Mesenchymal stem cell (in vitro differentiated cells and primary cell): ENCODE measurements around the gene ST6GALNAC3.

Experiments used
- DNase-seq: peaks from one replicate; pipeline ENCODE4 v3.0.0-alpha.2; 2013
- H2AFZ ChIP-seq: one replicate; pipeline ENCODE4 v1.6.1; 2013; ENCODE audit warnings: low read depth, mild to moderate bottlenecking, control low read depth, inconsistent platforms, low read length, moderate library complexity
- H2AK5ac ChIP-seq: 2 replicates; pipeline ENCODE4 v1.6.1; 2013; ENCODE audit warnings: low read length, moderate library complexity, mild to moderate bottlenecking, inconsistent platforms; ENCODE audit not compliant: severe bottlenecking
- H2BK120ac ChIP-seq: one replicate; pipeline ENCODE4 v1.6.1; 2013; ENCODE audit warnings: low read depth, mild to moderate bottlenecking, inconsistent platforms, low read length, moderate library complexity
- H2BK12ac ChIP-seq, 2 experiments: one replicate each; pipeline ENCODE4 v1.6.1; 2013; ENCODE audit warnings: inconsistent platforms in 2 of 2, low read length in 2 of 2, mild to moderate bottlenecking in 2 of 2, moderate library complexity in 2 of 2, control low read depth in 1 of 2
- H2BK15ac ChIP-seq: one replicate; pipeline ENCODE4 v1.6.1; 2013; ENCODE audit warnings: mild to moderate bottlenecking, low read depth, inconsistent platforms; ENCODE audit not compliant: poor library complexity, severe bottlenecking
- H2BK5ac ChIP-seq: 2 replicates; pipeline ENCODE4 v1.6.1; 2013; ENCODE audit warnings: low read depth, mild to moderate bottlenecking, low read length, control low read depth, inconsistent platforms; ENCODE audit not compliant: poor library complexity, severe bottlenecking
- H3K14ac ChIP-seq, 2 experiments: one replicate each; pipeline ENCODE4 v1.6.1; 2013; ENCODE audit warnings: inconsistent platforms in 2 of 2, low read length in 2 of 2, control low read depth in 1 of 2, mild to moderate bottlenecking in 1 of 2, moderate library complexity in 1 of 2
- H3K18ac ChIP-seq, 2 experiments: one replicate each; pipeline ENCODE4 v1.6.1; 2013; ENCODE audit warnings: inconsistent platforms in 2 of 2, low read length in 2 of 2, control low read depth in 1 of 2, low read depth in 1 of 2, mild to moderate bottlenecking in 1 of 2
- H3K23ac ChIP-seq, 2 experiments: one replicate each; pipeline ENCODE4 v1.6.1; 2013; ENCODE audit warnings: inconsistent platforms in 2 of 2, low read length in 2 of 2, mild to moderate bottlenecking in 2 of 2, moderate library complexity in 2 of 2, control low read depth in 1 of 2
- H3K27ac ChIP-seq: 2 replicates; pipeline ENCODE4 v1.5.1; 2013; ENCODE audit warnings: mild to moderate bottlenecking, moderate library complexity, low read length, control low read depth, inconsistent platforms; ENCODE audit not compliant: poor library complexity, severe bottlenecking
- H3K27me3 ChIP-seq, 2 experiments: 2 replicates each; pipeline versions ENCODE4 v1.6.1 to v1.7.0; 2013; ENCODE audit warnings: low read length in 2 of 2, mild to moderate bottlenecking in 2 of 2, moderate library complexity in 2 of 2, control low read depth in 1 of 2, inconsistent platforms in 1 of 2; ENCODE audit not compliant: control insufficient read depth in 1 of 2, insufficient read depth in 1 of 2
- H3K36me3 ChIP-seq, 2 experiments: 2 replicates each; pipeline versions ENCODE4 v1.6.1 to v1.7.0; 2013; ENCODE audit warnings: low read length in 2 of 2, control low read depth in 1 of 2, inconsistent platforms in 1 of 2, low read depth in 1 of 2, mild to moderate bottlenecking in 1 of 2; ENCODE audit not compliant: insufficient read depth in 2 of 2, control insufficient read depth in 1 of 2
- H3K4ac ChIP-seq, 2 experiments: one replicate each; pipeline ENCODE4 v1.6.1; 2013; ENCODE audit warnings: inconsistent platforms in 2 of 2, low read length in 2 of 2, mild to moderate bottlenecking in 2 of 2, moderate library complexity in 2 of 2, control low read depth in 1 of 2, low read depth in 1 of 2
- H3K4me1 ChIP-seq: 2 replicates; pipeline ENCODE4 v1.6.1; 2013; ENCODE audit warnings: low read depth, low read length, control low read depth; ENCODE audit not compliant: control insufficient read depth, insufficient read depth
- H3K4me2 ChIP-seq: 2 replicates; pipeline ENCODE4 v1.6.1; 2013; ENCODE audit warnings: low read length, mild to moderate bottlenecking, inconsistent platforms; ENCODE audit not compliant: poor library complexity, severe bottlenecking
- H3K4me3 ChIP-seq, 2 experiments: 2 replicates each; pipeline versions ENCODE4 v1.5.1 to v1.7.0; 2013; ENCODE audit warnings: low read length in 2 of 2, mild to moderate bottlenecking in 2 of 2, control low read depth in 1 of 2, low read depth in 1 of 2; ENCODE audit not compliant: insufficient read depth in 1 of 2
- H3K79me1 ChIP-seq: replicated peaks from 2 replicates; pipeline ENCODE4 v1.6.1; 2013; ENCODE audit warnings: mild to moderate bottlenecking, control low read depth, low read length, inconsistent platforms; ENCODE audit not compliant: poor library complexity, severe bottlenecking
- H3K9ac ChIP-seq: 2 replicates; pipeline ENCODE4 v1.7.0; 2013; ENCODE audit warnings: mild to moderate bottlenecking, low read length, moderate library complexity
- H3K9me3 ChIP-seq: 2 replicates; pipeline ENCODE4 v1.7.0; 2013; ENCODE audit warnings: mild to moderate bottlenecking, low read length; ENCODE audit not compliant: control insufficient read depth
- H4K8ac ChIP-seq: one replicate; pipeline ENCODE4 v1.6.1; 2013; ENCODE audit warnings: inconsistent platforms, mild to moderate bottlenecking, low read length, moderate library complexity
- H4K91ac ChIP-seq: one replicate; pipeline ENCODE4 v1.6.1; 2013; ENCODE audit warnings: mild to moderate bottlenecking, low read length, inconsistent platforms
- WGBS: methylation state at CpG from one replicate; pipeline ENCODE4 v1.1.7; 2013; ENCODE audit warnings: mixed read lengths; 5-methylcytosine and 5-hydroxymethylcytosine counted together

The ST6GALNAC3 gene

GRCh38 chr1:76668046-76668445, 593.5 kb downstream of the ST6GALNAC3 start:
- Histone ChIP-seq H3K23ac (no peak overlapping the region), H2BK5ac (no peak overlapping the region), H3K9me3 (no peaks in the 10 kb centered on the region), H2BK12ac (no peak overlapping the region), H3K4me1 (peaks cover 1% of the 10 kb centered on the region), H2AFZ (no peak overlapping the region), H3K9ac (no peak overlapping the region), H3K36me3 (no peaks in the 10 kb centered on the region), H2BK120ac (no peak overlapping the region), H2BK15ac (no peak overlapping the region), H4K8ac (no peak overlapping the region), H3K14ac (no peak overlapping the region), H3K27ac (no peak overlapping the region), H3K18ac (no peak overlapping the region), H4K91ac (no peak overlapping the region), H2AK5ac (no peak overlapping the region), H3K4me3 (no peak overlapping the region), H3K4ac (no peak overlapping the region), H3K79me1 (no peaks in the 10 kb centered on the region), H3K27me3 (peaks cover 0 to 12% of the 10 kb centered on the region in 2 experiments), H3K4me2 (no peak overlapping the region)
- 32% methylated on average over 5 of the region's 5 CpGs for WGBS
- no peak for DNase-seq

GRCh38 chr1:76669131-76669530, 594.6 kb downstream of the ST6GALNAC3 start:
- no peaks in the 10 kb centered on the region for H3K36me3 ChIP-seq
- H2AFZ ChIP-seq = no peak overlapping the region
- H3K79me1 ChIP-seq = no peaks in the 10 kb centered on the region
- peaks cover 0 to 17% of the 10 kb centered on the region in 2 experiments for H3K27me3 ChIP-seq
- H3K4me2 ChIP-seq = no peak overlapping the region
- no peak overlapping the region for H3K4ac ChIP-seq
- H4K91ac ChIP-seq = no peak overlapping the region
- DNase-seq = no peak
- no peak overlapping the region for H4K8ac ChIP-seq
- H3K4me3 ChIP-seq = no peak overlapping the region
- 82% methylated on average over 3 of the region's 4 CpGs for WGBS
- H3K14ac ChIP-seq = no peak overlapping the region
- no peak overlapping the region for H3K27ac ChIP-seq
- H2BK15ac ChIP-seq = no peak overlapping the region
- no peak overlapping the region for H3K23ac ChIP-seq
- H3K9ac ChIP-seq = no peak overlapping the region
- no peak overlapping the region for H2BK12ac ChIP-seq
- no peak overlapping the region for H2AK5ac ChIP-seq
- no peak overlapping the region for H2BK120ac ChIP-seq
- H3K4me1 ChIP-seq = peaks cover 1% of the 10 kb centered on the region
- H3K18ac ChIP-seq = no peak overlapping the region
- no peak overlapping the region for H2BK5ac ChIP-seq
- no peaks in the 10 kb centered on the region for H3K9me3 ChIP-seq

GRCh38 chr1:76669624-76670315, 595.2 kb downstream of the ST6GALNAC3 start:
- peaks cover 1% of the 10 kb centered on the region for H3K4me1 ChIP-seq
- no peak overlapping the region for H2BK120ac ChIP-seq
- H3K27me3 ChIP-seq = peaks cover 0 to 19% of the 10 kb centered on the region in 2 experiments
- no peak overlapping the region for H4K91ac ChIP-seq
- no peak overlapping the region for H2AK5ac ChIP-seq
- no peak overlapping the region for H3K4me2 ChIP-seq
- H2BK12ac ChIP-seq = no peak overlapping the region
- H3K9me3 ChIP-seq = no peaks in the 10 kb centered on the region
- no peak overlapping the region for H2AFZ ChIP-seq
- no peak overlapping the region for H3K23ac ChIP-seq
- no peak overlapping the region for H3K9ac ChIP-seq
- no peak for DNase-seq
- H3K14ac ChIP-seq = no peak overlapping the region
- 60% methylated on average over 1 of the region's 3 CpGs for WGBS
- H3K4me3 ChIP-seq = no peak overlapping the region
- H3K27ac ChIP-seq = no peak overlapping the region
- no peaks in the 10 kb centered on the region for H3K36me3 ChIP-seq
- H3K4ac ChIP-seq = no peak overlapping the region
- H3K79me1 ChIP-seq = no peaks in the 10 kb centered on the region
- no peak overlapping the region for H3K18ac ChIP-seq
- no peak overlapping the region for H2BK15ac ChIP-seq
- H2BK5ac ChIP-seq = no peak overlapping the region
- H4K8ac ChIP-seq = no peak overlapping the region

- Histone ChIP-seq H3K18ac (no peak overlapping the region), H3K14ac (no peak overlapping the region), H2BK15ac (no peak overlapping the region), H2AK5ac (no peak overlapping the region), H3K27ac (no peak overlapping the region), H3K4me3 (no peak overlapping the region), H4K8ac (no peak overlapping the region), H2AFZ (no peak overlapping the region), H2BK5ac (no peak overlapping the region), H2BK12ac (no peak overlapping the region), H3K9ac (no peak overlapping the region), H3K79me1 (no peaks in the 10 kb centered on the region), H2BK120ac (no peak overlapping the region), H4K91ac (no peak overlapping the region), H3K4me1 (no peaks in the 10 kb centered on the region), H3K4ac (no peak overlapping the region), H3K27me3 (peaks cover 0 to 29% of the 10 kb centered on the region in 2 experiments), H3K9me3 (no peaks in the 10 kb centered on the region), H3K36me3 (no peaks in the 10 kb centered on the region), H3K23ac (no peak overlapping the region), H3K4me2 (no peak overlapping the region)
- no peak for DNase-seq
- WGBS = 100% methylated on average over 1 of the region's 3 CpGs
These were observed 600.2 kb downstream of the ST6GALNAC3 start for GRCh38 chr1:76674689-76675210.
